Measurements from ENCODE around the gene NCMAP. TPM values are rescaled to one million over a fixed set of nuclear protein-coding genes. Genes with fewer than 3 reads are reported as not detected.

NCMAP gene
- total and polyA plus RNA-seq, 7 donors, result 0.04 to 0.14 (median 0.06) TPM; not detected in 4

DNA sequence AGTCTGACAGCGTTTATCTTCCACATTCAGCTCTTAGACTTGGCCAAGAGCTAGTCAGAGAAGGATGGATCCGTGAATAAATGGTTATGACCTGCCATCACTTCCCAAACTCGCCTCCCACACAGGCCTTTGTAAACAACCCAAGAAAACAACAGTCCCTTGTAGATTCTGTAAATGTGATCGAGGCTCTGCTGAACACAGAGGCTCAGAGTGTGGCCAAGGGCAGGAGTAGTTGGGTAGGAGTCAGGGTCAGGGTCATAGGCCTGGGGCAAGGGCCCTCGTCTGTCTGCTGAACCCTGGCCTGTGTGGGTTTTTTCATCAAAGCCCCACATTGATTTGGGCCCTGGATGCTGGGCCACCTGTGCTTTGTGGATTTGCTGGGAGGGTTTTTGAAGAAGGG is 32.7 kb downstream of the NCMAP start:
- H3K4me1 ChIP-seq, result no peaks in the 10 kb centered on the region
- WGBS, 3 donors, result 63 to 79% (median 67%) methylated on average over 5 of the region's 5 CpGs
- peaks cover 0 to 3% (median 0%) of the 10 kb centered on the region in 3 donors for H3K27me3 ChIP-seq (ENCODE audit: insufficient read depth in 3 of 3, low read length in 2 of 3)
- no peak for DNase-seq
- no peak overlapping the region for H3K4me3 ChIP-seq
- TF ChIP-seq, protein P1, sequence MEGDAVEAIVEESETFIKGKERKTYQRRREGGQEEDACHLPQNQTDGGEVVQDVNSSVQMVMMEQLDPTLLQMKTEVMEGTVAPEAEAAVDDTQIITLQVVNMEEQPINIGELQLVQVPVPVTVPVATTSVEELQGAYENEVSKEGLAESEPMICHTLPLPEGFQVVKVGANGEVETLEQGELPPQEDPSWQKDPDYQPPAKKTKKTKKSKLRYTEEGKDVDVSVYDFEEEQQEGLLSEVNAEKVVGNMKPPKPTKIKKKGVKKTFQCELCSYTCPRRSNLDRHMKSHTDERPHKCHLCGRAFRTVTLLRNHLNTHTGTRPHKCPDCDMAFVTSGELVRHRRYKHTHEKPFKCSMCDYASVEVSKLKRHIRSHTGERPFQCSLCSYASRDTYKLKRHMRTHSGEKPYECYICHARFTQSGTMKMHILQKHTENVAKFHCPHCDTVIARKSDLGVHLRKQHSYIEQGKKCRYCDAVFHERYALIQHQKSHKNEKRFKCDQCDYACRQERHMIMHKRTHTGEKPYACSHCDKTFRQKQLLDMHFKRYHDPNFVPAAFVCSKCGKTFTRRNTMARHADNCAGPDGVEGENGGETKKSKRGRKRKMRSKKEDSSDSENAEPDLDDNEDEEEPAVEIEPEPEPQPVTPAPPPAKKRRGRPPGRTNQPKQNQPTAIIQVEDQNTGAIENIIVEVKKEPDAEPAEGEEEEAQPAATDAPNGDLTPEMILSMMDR (IDR thresholded peaks at IDR 0.05), result no peak
- no peaks in the 10 kb centered on the region for H3K9me3 ChIP-seq
- intact Hi-C loops (cut with DNase I), result no loop called here
- ATAC-seq, result no peak
- no peak overlapping the region for H3K27ac ChIP-seq
- no peaks in the 10 kb centered on the region for H3K36me3 ChIP-seq (ENCODE audit: insufficient read depth in 1 of 2, low read depth in 1 of 2)

DNA sequence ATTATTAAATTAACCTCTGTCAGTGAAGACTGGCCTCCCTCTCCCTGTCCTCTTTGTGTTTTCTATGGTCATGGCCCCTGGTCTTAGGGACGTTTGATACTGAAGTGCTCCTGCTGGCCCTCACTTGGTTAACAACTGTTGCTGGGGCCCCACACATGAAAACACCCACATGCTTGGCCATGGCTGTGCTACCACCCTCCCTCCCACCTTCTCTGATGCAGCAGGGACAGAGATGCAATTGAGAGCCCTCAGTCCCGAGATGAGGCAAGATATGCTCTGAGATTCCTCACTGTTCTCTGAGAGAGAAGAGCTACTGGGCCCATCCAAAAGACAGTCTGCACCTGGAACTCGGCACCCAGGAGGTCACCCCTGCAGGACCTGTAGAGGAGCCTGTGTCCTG is 33.3 kb downstream of the NCMAP start:
- ATAC-seq (no peak), DNase-seq (no peak)
- no peak overlapping the region for H3K4me3 ChIP-seq
- intact Hi-C loops (cut with DNase I), result no loop called here
- no peaks in the 10 kb centered on the region for H3K9me3 ChIP-seq
- TF ChIP-seq, protein P1 (IDR thresholded peaks at IDR 0.05), result no peak
- 47 to 66% (median 51%) methylated on average over 3 of the region's 3 CpGs for WGBS, 3 donors
- no peaks in the 10 kb centered on the region for H3K4me1 ChIP-seq
- no peak overlapping the region for H3K27ac ChIP-seq
- H3K27me3 ChIP-seq (ENCODE audit: insufficient read depth in 3 of 3, low read length in 2 of 3), result peaks cover 0 to 3% (median 0%) of the 10 kb centered on the region in 3 donors
- H3K36me3 ChIP-seq (ENCODE audit: insufficient read depth in 1 of 2, low read depth in 1 of 2), result no peaks in the 10 kb centered on the region

DNA sequence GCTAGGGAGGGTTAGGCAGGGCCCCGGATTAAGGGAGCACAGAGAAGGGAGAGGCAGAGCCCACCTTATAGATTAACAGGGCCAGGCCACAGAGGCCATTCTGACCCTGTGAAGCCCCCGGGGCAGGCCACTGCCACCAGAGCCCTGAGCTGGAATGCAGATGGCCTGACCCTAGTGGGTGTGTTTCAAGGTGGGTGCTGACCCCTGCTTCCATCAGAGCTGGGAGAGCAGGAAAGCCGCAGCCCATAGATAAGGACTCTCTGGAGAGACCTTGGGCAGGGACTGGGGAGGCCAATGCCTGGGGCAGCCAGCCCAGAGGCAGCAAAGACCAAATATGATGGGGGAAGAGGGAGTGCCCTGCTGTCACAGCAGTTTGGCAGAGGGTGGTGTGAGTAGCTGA is 35.9 kb downstream of the NCMAP start:
- Histone ChIP-seq H3K4me3 (no peak overlapping the region), H3K4me1 (no peaks in the 10 kb centered on the region), H3K9me3 (no peaks in the 10 kb centered on the region), H3K27me3 (ENCODE audit: insufficient read depth in 3 of 3, low read length in 2 of 3) (peaks cover 0 to 27% (median 4%) of the 10 kb centered on the region in 3 donors), H3K27ac (no peak overlapping the region), H3K36me3 (ENCODE audit: insufficient read depth in 1 of 2, low read depth in 1 of 2) (no peaks in the 10 kb centered on the region)
- WGBS, 3 donors, result 67 to 74% (median 73%) methylated on average over 3 of the region's 3 CpGs
- TF ChIP-seq, protein P1 (IDR thresholded peaks at IDR 0.05), result no peak
- DNase-seq, result no peak
- ATAC-seq, result no peak
- intact Hi-C loops (cut with DNase I), result no loop called here

DNA sequence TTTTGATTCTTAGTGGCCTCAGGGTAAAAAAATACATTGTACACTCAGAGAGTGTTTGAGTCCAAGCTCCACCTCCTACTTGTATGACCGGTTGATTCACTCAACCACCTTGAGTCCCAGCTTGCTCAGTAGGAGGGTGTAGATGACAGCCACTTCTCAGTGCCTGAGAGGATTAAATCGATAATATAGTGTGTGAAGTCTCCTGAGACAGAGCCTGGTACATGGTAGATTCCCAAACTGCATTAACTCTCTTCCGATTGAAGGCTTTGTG is 38.4 kb downstream of the NCMAP start:
- DNase-seq (no peak), ATAC-seq (no peak)
- H3K36me3 ChIP-seq (ENCODE audit: insufficient read depth in 1 of 2, low read depth in 1 of 2), result no peaks in the 10 kb centered on the region
- H3K4me3 ChIP-seq, result no peak overlapping the region
- H3K4me1 ChIP-seq, result no peaks in the 10 kb centered on the region
- peaks cover 0 to 35% (median 4%) of the 10 kb centered on the region in 3 donors for H3K27me3 ChIP-seq (ENCODE audit: insufficient read depth in 3 of 3, low read length in 2 of 3)
- H3K27ac ChIP-seq, result no peak overlapping the region
- 76 to 83% (median 77%) methylated on average over 3 of the region's 3 CpGs for WGBS, 3 donors
- H3K9me3 ChIP-seq, result no peaks in the 10 kb centered on the region
- intact Hi-C loops (cut with DNase I), result no loop called here
- TF ChIP-seq, protein P1 (IDR thresholded peaks at IDR 0.05), result no peak

DNA sequence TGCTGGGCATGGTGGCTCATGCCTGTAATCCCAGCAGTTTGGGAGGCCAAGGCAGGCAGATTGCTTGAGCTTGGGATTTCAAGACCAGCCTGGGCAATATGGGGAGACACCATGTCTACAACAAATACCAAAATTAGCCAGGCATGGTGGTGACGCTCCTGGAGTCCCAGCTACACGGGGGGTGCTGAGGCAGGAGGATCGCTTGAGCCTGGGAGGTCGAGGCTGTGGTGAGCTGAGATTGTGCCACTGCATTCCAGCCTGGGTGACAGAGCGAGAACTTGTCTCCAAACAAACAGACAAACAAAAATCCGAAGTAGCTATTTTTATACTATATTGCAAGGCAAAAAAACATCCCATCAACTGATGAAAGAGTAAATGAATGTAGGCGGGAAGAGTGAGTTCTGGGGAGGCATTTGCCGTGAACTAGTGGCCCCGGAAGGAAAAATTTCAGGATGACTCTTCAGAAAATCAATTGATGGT is 40.6 kb downstream of the NCMAP start:
- intact Hi-C loops (cut with DNase I), result no loop called here
- H3K9me3 ChIP-seq, result no peaks in the 10 kb centered on the region
- H3K4me3 ChIP-seq, result no peak overlapping the region
- TF ChIP-seq, protein P1 (IDR thresholded peaks at IDR 0.05), result no peak
- DNase-seq, result no peak
- H3K27ac ChIP-seq, result no peak overlapping the region
- ATAC-seq, result no peak
- H3K4me1 ChIP-seq, result no peaks in the 10 kb centered on the region
- peaks cover 0 to 35% (median 4%) of the 10 kb centered on the region in 3 donors for H3K27me3 ChIP-seq (ENCODE audit: insufficient read depth in 3 of 3, low read length in 2 of 3)
- no peaks in the 10 kb centered on the region for H3K36me3 ChIP-seq (ENCODE audit: insufficient read depth in 1 of 2, low read depth in 1 of 2)
- WGBS, 3 donors, result 72 to 78% (median 75%) methylated on average over 9 of the region's 9 CpGs

Measured in psoas muscle (tissue), 8 donors.